Fibroblast of peridontal ligament (primary cell): ENCODE results near the gene BDH1.
"Not testable (repeated sequence)": the region's sequence is repeated elsewhere in the genome, so short reads cannot be mapped to it uniquely, and the experiment has no call there.

Experiments used
- DNase-seq: peaks from one replicate; pipeline ENCODE4 v3.0.0-alpha.2; 2010; ENCODE audit errors: extremely low read depth

The BDH1 gene

DNA sequence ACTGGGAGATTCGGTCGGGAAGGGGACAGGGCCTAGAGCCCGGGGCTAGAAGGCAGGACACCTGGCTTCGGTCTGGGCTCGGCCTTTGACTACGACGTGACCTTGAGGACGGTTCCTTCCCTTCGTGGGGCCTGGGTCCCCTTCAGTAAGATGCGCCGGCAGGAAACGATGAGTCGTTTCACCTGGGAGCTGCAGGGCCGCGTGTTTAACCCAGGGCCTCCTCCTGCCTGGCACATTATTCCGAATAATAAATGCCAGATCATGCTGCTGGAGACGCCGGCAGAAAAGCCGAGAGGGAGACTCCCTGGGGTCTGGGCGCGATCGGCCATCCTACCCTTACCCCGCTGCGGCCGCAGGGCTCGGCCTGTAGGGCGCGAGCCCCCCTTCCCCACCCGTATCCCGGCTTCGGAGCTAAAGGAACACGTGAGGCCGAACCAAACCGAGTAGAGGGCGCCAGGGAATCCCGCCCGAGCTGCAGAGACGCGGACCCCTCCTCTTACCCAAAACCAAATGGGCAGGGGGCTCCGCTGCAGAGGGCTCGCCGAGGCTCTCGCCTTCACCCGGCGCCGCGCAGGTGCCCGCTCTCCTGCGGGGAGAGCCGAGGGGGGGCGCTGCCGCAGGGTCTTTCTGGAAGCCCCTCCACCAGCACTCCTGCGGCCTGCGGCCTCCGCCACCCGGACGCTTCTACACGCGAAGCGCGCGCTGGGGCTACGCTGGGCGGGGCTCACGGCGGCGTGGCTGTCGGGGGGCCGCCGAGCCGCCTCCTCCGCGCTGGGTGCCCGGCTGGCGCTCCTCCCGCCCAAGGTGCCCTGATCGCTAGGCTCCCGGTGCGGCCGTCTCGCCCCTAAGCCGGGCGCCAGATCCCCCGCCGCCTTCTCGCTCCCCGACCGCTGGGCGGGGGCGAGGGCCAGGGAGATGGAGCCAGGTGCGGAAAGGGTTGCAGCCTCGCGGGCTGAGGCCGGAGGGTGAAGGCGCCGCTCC is at the start of gene BDH1:
Gene BDH1 (minus strand): TSS at position 688 of the 981 bp plus-strand sequence. CDS start 9,525 bp downstream, outside the sequence.
- no peak for DNase-seq

GRCh38 chr3:197603317-197603933 is 47.7 kb upstream of the BDH1 start:
- no peak for DNase-seq

GRCh38 chr3:197602351-197602750 is 46.6 kb upstream of the BDH1 start:
- DNase-seq = not testable (repeated sequence)

DNA sequence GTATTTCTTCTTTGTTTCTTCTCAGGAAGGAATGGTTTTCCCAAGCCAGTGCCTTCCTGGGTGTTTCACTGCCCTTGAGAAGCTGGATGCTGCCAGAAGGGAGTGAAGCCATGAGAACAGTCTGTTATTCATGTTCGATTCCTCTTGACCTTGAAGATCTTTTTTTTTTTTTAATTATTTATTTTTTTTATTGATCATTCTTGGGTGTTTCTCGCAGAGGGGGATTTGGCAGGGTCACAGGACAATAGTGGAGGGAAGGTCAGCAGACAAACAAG is 45.7 kb upstream of the BDH1 start:
- DNase-seq = not testable (repeated sequence)

DNA sequence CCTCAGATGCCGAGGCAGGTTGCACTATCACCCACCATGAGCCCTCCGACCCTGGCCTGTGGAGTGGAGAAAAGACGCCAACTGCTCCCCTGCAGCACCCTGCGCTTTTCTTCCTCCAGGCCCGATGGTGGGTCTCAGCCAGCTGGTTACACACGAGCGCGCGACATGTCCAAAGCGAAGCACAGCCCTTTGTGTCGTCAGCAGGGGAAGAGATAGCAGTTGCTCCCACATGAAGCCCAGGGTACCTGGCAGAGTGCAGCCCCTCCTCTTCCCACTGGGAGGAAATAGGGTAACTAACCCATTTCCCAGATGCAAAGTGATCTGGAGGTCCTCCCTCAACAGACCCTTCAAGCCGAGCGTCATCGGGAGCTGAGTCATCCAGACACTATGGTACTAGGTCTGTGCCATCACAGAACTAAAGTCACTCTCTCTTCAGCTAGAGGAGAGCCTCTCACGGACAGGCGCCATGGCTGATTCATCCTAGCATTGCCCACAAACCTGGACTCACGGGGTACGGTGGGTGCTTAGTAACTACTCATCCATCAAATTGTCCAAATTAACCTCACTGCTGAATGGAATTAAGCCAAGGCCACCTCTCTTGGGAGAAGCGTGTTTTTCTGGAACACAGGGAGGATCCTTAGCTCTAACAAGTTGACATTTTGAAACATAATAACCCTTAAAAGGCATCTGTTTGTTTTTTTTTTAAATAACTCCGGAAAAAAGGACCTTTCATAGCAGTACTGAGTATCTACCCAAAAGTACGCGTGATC is 45.2 kb upstream of the BDH1 start:
- peak; percentile 48 for DNase-seq

GRCh38 chr3:197599089-197599765 is 43.5 kb upstream of the BDH1 start:
- DNase-seq = peak; percentile 82

GRCh38 chr3:197598404-197598980 is 42.7 kb upstream of the BDH1 start:
- no peak for DNase-seq

GRCh38 chr3:197597335-197597734 is 41.6 kb upstream of the BDH1 start:
- no peak for DNase-seq

GRCh38 chr3:197595470-197596185 is 39.9 kb upstream of the BDH1 start:
- DNase-seq = no peak

- DNase-seq = no peak
Measured at GRCh38 chr3:197593046-197593380, 37.2 kb upstream of the BDH1 start.

GRCh38 chr3:197592361-197593045 is 36.7 kb upstream of the BDH1 start:
- no peak for DNase-seq

DNA sequence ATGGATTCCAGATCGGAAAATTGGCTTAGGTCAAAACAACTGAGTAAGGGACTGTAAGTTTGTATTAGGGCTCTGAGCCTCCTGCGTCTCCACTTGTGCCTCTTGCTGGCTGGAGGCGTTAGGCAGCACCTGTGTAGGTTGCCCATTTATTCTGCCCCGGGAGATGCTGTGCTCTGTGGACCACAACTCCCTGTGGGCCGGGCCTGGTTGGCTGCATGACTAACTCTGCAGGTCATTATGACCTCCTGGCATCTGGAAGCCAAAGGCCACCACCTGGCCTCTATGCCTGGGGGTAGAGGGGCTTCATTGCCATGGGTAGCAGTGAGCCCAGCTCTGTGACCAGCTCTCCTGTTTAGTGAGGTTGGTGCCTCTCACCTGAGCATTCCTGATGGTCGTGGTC is 36.0 kb upstream of the BDH1 start:
- DNase-seq = no peak

- DNase-seq = no peak
Measured at GRCh38 chr3:197590313-197590962, 34.7 kb upstream of the BDH1 start.

GRCh38 chr3:197589545-197589944 is 33.8 kb upstream of the BDH1 start:
- DNase-seq = no peak

DNA sequence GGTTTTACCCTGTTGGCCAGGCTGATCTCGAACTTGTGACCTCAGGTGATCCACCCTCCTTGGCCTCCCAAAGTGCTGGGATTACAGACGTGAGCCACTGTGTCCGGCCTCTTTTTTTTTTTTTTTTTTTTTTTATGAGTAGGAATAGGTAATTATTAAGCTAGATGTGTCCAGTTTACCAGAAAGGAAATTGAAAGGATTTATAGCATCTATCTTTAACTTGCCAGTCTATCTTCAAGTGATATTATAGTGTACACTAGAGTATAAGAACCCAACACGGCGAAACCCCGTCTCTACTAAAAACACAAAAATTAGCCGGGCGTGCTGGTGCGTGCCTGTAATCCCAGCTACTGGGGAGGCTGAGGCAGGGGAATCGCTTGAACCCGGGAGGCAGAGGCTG is 31.0 kb upstream of the BDH1 start:
- DNase-seq = not testable (repeated sequence)

DNA sequence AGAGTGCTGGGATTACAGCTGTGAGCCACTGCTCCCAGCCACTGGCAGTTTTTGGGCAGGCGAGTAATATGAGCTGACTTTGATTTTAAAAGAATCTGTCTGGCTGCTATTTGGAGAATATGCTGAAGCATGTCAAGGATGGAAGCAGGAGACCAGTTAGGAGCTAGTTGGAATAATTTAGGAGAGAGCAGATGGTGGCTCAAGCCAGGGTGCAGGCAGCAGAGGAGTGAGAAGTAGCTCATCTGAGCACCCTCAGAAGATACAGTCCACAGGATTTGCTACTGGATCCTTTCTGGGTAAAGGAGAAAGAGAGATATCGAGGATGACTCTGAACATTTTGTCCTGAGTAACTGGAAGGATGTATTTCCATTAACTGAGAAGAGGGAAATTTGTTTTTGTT is 30.4 kb upstream of the BDH1 start:
- DNase-seq = no peak

DNA sequence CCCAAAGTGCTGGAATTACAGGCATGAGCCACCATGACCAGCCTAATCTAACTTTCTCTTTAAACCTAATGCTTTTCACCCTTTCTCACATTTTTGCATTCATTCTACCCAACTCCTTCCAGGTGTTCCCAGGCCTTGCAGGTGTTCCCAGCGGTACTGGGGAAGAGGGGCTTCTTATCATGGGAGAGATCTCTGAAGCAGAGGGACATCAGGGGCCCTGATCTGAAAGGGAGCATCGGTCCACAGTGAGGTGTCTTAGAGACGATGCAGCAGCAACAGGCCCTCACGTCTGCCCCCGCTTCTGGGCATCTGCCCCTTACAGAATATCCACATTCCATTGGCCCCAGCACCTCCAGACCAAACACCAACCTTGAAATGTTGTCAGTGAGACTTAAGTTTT is 29.0 kb upstream of the BDH1 start:
- DNase-seq = no peak

DNA sequence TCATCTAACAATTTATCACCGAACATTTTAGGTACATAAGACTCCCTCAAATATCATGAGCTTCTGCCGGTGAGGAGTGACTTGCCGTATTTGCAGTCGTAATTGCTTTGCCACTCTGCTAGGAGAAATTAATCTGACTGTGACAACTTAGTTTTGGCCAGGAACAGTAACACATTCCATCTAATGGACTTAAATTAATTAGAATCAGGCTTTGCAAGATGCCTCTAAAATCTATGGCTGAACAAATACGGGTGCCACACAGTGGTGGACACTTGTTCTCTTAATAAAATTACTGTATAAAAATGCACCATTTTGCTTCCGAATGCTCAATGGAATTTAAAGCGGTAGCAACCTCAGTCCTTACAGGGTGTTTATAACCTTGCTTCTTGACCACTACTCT is 27.6 kb upstream of the BDH1 start:
- DNase-seq = no peak

DNA sequence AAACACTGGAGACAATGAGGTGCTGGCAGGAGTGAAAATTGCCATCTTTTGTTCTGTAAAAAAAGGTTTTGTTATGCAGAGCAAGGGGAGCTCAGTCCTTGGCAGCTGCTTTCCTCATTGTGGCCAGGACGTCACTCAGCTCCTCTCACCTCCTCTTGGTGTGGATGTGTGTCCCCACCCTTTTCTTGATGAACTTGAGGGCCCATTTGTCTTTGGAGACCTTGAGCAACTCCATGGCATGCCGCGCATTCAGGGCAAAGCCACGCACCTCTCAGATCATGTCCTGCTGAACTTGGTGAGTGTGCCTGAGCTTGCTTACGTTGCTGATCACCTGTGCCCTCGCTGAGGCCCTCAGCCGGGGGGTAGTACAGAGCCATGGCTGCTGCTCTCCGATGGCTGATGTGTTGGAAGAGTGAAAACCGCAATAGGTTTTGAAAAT is 24.5 kb upstream of the BDH1 start:
- DNase-seq = no peak

DNA sequence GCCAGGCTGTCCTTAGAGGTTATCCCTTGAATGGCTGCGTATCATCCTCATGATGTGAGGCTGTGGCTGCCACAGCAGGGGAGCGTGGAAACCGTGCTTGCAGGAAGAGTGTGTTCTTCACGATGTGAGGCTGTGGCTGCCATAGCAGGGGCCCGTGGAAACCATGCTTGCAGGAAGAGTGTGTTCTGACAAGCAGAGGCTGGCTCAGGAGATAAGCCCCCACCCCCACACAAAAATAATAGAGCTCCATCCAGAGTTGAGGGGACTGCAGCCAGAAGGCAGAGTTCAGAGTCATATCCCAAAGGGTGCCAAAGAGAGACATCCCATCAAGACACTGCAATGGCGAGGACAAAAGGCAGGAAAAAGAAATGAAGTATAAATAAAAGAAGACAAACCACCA is 22.6 kb upstream of the BDH1 start:
- no peak for DNase-seq
